Mesodermal cell (in vitro differentiated cells): ENCODE data around the gene MARK3.

ENCODE experiments used
- H3K27ac ChIP-seq: 2 replicates; pipeline ENCODE4 v1.7.0; 2013; ENCODE audit warnings: mild to moderate bottlenecking, low read depth, low read length, moderate library complexity; ENCODE audit not compliant: severe bottlenecking
- H3K36me3 ChIP-seq: 2 replicates; pipeline ENCODE4 v1.7.1; 2013; ENCODE audit warnings: mild to moderate bottlenecking, low read length, moderate library complexity; ENCODE audit not compliant: control insufficient read depth, insufficient read depth
- H3K4me1 ChIP-seq: one replicate; pipeline ENCODE4 v1.7.1; 2013; ENCODE audit warnings: mild to moderate bottlenecking, low read length; ENCODE audit not compliant: insufficient read depth, control insufficient read depth, poor library complexity, severe bottlenecking
- H3K4me3 ChIP-seq: 2 replicates; pipeline ENCODE4 v1.7.0; 2013; ENCODE audit warnings: low read length, control low read depth, mild to moderate bottlenecking; ENCODE audit not compliant: insufficient read depth, poor library complexity, severe bottlenecking; ENCODE audit errors: extremely low read depth
- H3K9me3 ChIP-seq: 2 replicates; pipeline ENCODE4 v1.7.1; 2013; ENCODE audit warnings: mild to moderate bottlenecking, low read length, moderate library complexity; ENCODE audit not compliant: control insufficient read depth
- WGBS, 2 experiments: methylation state at CpG; one replicate each; pipeline ENCODE4 v1.1.5; 2013; ENCODE audit warnings: missing lambda C conversion rate in 2 of 2; ENCODE audit not compliant: insufficient coverage in 2 of 2; 5-methylcytosine and 5-hydroxymethylcytosine counted together

The MARK3 gene

GRCh38 chr14:103463851-103464250, 78.6 kb downstream of the MARK3 start:
- Histone ChIP-seq H3K4me1 (no peaks in the 10 kb centered on the region), H3K36me3 (peaks cover 92% of the 10 kb centered on the region), H3K4me3 (no peak overlapping the region), H3K27ac (no peak overlapping the region), H3K9me3 (no peaks in the 10 kb centered on the region)

GRCh38 chr14:103472939-103473338, 87.7 kb downstream of the MARK3 start:
- Histone ChIP-seq H3K27ac (no peak overlapping the region), H3K36me3 (peaks cover 91% of the 10 kb centered on the region), H3K4me1 (peaks cover 6% of the 10 kb centered on the region), H3K9me3 (no peaks in the 10 kb centered on the region), H3K4me3 (no peak overlapping the region)
- WGBS, 2 experiments: 91 to 95% methylated on average over 3 to 5 of the region's 5 CpGs

- WGBS, 2 experiments: 95 to 97% methylated on average over 3 to 5 of the region's 5 CpGs
- Histone ChIP-seq H3K4me1 (peaks cover 6% of the 10 kb centered on the region), H3K27ac (no peak overlapping the region), H3K4me3 (no peak overlapping the region), H3K9me3 (no peaks in the 10 kb centered on the region), H3K36me3 (peaks cover 92% of the 10 kb centered on the region)
Observed at GRCh38 chr14:103474893-103475292, 89.7 kb downstream of the MARK3 start.

- 94 to 100% methylated on average over 3 of the region's 3 CpGs for WGBS, 2 experiments
- peaks cover 6% of the 10 kb centered on the region for H3K4me1 ChIP-seq
- no peaks in the 10 kb centered on the region for H3K9me3 ChIP-seq
- no peak overlapping the region for H3K4me3 ChIP-seq
- H3K36me3 ChIP-seq: peaks cover 94% of the 10 kb centered on the region
- H3K27ac ChIP-seq: no peak overlapping the region
Observed at GRCh38 chr14:103476065-103476464, 90.8 kb downstream of the MARK3 start.

GRCh38 chr14:103476631-103477030, 91.4 kb downstream of the MARK3 start:
- H3K27ac ChIP-seq: no peak overlapping the region
- no peak overlapping the region for H3K4me3 ChIP-seq
- peaks cover 94% of the 10 kb centered on the region for H3K36me3 ChIP-seq
- peaks cover 6% of the 10 kb centered on the region for H3K4me1 ChIP-seq
- WGBS, 2 experiments: 90 to 100% methylated on average over 3 to 4 of the region's 5 CpGs
- no peaks in the 10 kb centered on the region for H3K9me3 ChIP-seq

- no peaks in the 10 kb centered on the region for H3K4me1 ChIP-seq
- peaks cover 89% of the 10 kb centered on the region for H3K36me3 ChIP-seq
- H3K4me3 ChIP-seq: no peak overlapping the region
- 94 to 100% methylated on average over 3 of the region's 3 CpGs for WGBS, 2 experiments
- H3K27ac ChIP-seq: no peak overlapping the region
- no peaks in the 10 kb centered on the region for H3K9me3 ChIP-seq
Observed at GRCh38 chr14:103480595-103480994, 95.4 kb downstream of the MARK3 start.

GRCh38 chr14:103483600-103483999, 98.4 kb downstream of the MARK3 start:
- whole genome bisulfite sequencing, 2 experiments: 93 to 100% methylated on average over 2 to 3 of the region's 5 CpGs
- H3K36me3 ChIP-seq: peaks cover 82% of the 10 kb centered on the region
- H3K4me1 ChIP-seq: no peaks in the 10 kb centered on the region
- H3K27ac ChIP-seq: no peak overlapping the region
- H3K9me3 ChIP-seq: no peaks in the 10 kb centered on the region
- H3K4me3 ChIP-seq: no peak overlapping the region

GRCh38 chr14:103485504-103485903, 100.3 kb downstream of the MARK3 start:
- 100% methylated on average over 1 of the region's 2 CpGs; no CpG with 5 or more reads in 1 of the 2 experiments for WGBS, 2 experiments
- H3K9me3 ChIP-seq: no peaks in the 10 kb centered on the region
- H3K4me1 ChIP-seq: no peaks in the 10 kb centered on the region
- H3K27ac ChIP-seq: no peak overlapping the region
- H3K36me3 ChIP-seq: peaks cover 80% of the 10 kb centered on the region
- no peak overlapping the region for H3K4me3 ChIP-seq

GRCh38 chr14:103488071-103488470, 102.9 kb downstream of the MARK3 start:
- Histone ChIP-seq H3K36me3 (peaks cover 81% of the 10 kb centered on the region), H3K27ac (no peak overlapping the region)
- WGBS, 2 experiments: 95 to 100% methylated on average over 1 to 4 of the region's 6 CpGs

GRCh38 chr14:103488960-103489359, 103.7 kb downstream of the MARK3 start:
- H3K27ac ChIP-seq: no peak overlapping the region
- H3K4me3 ChIP-seq: no peak overlapping the region
- 50 to 81% methylated on average over 1 to 2 of the region's 2 CpGs for WGBS, 2 experiments
- H3K9me3 ChIP-seq: no peaks in the 10 kb centered on the region
- H3K4me1 ChIP-seq: no peaks in the 10 kb centered on the region
- peaks cover 82% of the 10 kb centered on the region for H3K36me3 ChIP-seq

More at GRCh38 chr14:103488071-103488470, 102.9 kb downstream of the MARK3 start:
- Histone ChIP-seq H3K9me3 (no peaks in the 10 kb centered on the region), H3K4me3 (no peak overlapping the region), H3K4me1 (no peaks in the 10 kb centered on the region)

GRCh38 chr14:103489621-103490020, 104.4 kb downstream of the MARK3 start:
- Histone ChIP-seq H3K4me1 (no peaks in the 10 kb centered on the region), H3K27ac (no peak overlapping the region), H3K36me3 (peaks cover 82% of the 10 kb centered on the region), H3K9me3 (no peaks in the 10 kb centered on the region), H3K4me3 (no peak overlapping the region)
- 100% methylated on average over 2 of the region's 2 CpGs; no CpG with 5 or more reads in 1 of the 2 experiments for WGBS, 2 experiments
